Measurements from ENCODE around the gene ZNF236. TPM values are rescaled to one million over a fixed set of nuclear protein-coding genes. Genes with fewer than 3 reads are reported as not detected.
A peak's percentile ranks its signal among the peaks of the same experiment; 100 is the strongest.

The ZNF236 gene
- polyA plus RNA-seq, 4 donors: 9.7 to 12.8 (median 10.8) TPM

DNA sequence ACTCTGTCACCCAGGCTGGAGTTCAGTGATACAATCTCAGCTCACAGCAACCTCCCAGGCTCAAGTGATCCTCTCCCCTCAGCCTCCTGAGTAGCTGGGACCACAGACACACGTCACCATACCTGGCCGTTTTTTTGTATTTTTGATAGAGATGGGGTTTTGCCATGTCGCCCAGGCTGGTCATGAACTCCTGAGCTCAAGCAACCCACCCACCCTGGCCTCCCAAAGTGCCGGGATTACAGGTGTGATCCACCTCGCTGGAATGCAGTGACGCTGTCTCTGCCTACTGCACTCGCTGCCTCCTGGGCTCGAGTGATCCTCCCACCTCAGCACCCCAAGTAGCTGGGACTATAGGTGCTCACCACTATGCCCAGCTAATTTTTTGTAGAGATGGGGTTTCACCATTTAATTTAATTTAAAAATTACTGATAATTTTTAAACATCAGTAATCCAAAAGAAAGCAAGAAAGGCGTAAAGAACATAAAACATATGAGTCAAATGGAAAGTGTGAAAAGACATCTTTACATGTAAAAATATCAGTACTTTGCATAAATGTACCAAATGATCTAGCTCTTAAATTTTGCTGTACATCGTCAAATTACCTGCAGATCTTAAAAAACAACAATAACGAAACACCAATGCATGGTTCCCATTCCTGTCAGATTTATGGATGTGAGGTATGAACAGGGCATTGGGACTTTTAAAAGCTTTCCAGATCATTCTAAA, 2.8 kb upstream of the ZNF236 start:
- no peak for DNase-seq (ENCODE audit: low read depth in 4 of 4, low spot score in 3 of 4)

DNA sequence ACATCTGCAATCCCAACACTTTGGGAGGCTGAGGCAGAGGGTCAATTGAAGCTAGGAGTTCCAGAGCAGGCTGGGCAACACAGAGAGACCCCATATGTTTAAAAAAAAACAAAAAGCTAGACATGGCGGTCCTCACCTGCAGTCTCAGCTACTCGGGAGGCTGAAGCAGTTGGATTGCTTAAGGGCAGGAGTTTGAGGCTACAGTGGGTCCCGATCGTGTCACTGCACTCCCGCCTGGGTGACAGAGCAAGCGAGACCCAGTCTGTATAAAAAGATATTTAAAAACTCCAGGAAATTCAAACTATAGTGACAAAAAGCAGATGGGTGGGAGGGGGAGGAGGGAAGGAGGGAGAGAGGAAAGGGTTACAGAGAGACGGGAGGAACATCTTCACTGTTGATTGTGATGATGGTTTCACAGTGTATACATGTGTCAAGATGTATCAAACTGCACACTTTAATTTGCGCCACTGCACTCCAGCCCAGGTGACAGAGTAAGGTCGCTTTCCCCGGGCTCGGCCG, 942 bp upstream of the ZNF236 start:
- DNase-seq (ENCODE audit: low read depth in 4 of 4, low spot score in 3 of 4): no peak

DNA sequence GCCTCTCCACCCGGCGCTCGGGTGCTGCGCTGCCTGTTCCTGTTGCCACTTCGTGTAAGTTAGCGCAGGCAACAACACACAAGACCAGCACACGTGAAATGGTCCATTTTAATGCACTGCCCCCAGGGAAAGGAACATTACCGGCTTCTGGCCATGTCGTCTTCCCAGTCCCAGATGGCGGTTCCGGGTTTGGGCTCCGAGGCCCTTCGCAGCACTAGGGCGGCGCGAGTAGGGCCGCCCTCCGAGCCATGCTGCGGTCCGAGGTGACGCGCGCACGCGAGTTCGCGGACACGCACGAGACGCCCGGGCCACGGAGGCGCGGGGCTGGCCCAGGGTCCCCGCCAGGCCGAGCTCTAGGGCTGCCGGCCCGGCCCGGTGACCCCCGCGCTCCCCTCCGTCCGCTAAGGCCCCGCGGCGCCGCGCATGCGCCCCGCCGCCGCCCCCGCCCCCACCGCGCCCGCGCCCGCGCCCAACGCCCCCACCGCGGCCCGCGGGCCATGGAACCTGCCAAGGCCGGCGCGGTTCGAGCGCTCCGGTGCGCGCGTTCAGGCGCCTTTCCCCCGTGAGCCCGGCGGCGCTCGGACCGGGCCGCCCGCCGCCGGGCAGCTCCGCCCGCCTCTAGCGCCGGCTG, 367 bp upstream of the ZNF236 start:
- DNase-seq (ENCODE audit: low read depth in 4 of 4, low spot score in 3 of 4): peak in 1 of 4 donors; percentile 39

DNA sequence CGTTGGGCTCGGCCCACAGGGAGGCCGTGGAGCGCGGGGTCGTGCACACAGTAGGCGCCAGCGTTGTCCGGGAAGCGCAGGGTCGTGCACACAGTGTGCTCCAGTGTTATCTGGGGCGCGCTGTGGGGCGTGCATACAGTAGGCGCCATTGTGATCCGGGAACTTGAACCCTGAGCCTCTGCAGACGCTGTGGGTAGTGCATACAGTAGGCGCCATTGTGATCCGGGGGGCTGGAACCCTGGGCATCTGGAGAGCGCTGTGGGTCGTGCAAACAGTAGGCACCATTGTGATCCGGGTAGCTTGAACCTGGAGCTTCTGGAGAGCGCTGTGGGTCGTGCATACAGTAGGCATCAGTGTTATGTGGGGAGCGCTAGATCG, 793 bp downstream of the ZNF236 start:
- no peak for DNase-seq (ENCODE audit: low read depth in 4 of 4, low spot score in 3 of 4)

DNA sequence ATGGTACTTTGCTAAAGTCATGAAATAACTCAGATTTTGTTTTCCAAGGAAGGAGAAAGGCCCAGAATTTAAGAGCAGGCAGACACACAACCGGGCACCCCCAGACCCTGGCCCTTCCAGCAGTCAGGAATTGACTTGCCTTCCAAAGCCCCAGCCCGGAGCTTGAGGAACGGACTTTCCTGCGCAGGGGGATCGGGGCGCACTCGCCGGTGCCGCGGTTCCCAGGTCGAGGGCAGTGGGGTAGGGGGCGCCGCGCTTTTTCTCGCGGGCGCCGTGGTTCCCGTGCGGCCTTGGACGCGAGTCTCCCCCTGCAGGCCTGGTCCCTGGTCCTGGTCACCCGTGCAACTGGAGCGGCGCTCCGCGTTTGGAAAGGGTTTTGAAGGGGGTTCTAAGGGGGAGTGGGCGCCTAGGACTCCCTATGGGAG, 1.2 kb downstream of the ZNF236 start:
- DNase-seq (ENCODE audit: low read depth in 4 of 4, low spot score in 3 of 4): peak in 1 of 4 donors; percentile 30

DNA sequence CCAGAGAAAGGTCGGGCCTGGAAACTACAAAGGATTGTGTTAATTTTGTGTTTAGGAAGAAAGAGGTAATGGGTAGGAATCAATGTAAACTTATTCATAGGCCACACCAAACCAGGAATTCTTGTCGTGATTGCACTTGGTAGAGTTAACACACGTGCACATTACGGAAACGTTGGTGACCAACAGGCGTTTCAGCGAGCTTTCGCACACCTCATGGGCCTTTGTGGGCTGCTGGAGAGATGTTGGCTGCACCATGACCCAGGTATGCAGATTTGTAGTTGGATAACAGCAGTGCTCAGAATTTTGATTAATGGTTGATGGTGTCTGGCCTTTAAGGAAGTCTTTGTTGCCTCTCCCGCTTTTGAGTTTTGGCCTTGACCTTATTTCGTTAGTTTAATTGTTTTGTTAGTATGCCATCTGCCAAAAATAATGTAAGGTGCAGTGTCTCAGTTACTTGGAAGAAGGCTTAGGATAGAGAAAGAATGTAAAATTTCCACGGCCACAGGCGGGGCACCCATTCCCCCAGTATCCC, 1.9 kb downstream of the ZNF236 start:
- DNase-seq (ENCODE audit: low read depth in 4 of 4, low spot score in 3 of 4): no peak

DNA sequence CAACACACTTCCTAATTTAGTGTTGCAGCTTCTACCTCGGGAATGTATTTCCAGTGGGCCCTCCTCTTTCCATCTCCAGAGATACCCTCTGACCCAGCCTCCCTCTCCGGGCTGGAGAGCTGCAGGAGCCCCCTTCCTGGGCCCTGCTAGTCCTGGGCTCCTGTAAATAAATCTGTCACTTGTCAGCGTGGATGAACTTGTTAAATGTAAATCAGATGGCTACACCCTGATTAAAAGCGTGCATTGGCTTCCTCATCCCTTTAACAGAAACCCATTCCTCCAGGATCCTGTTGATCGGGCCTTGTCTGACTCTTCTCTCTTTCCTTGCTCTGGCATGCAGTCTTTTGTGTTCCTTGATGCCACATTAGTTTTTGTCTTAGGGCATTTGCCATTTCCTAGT, 2.4 kb downstream of the ZNF236 start:
- no peak for DNase-seq (ENCODE audit: low read depth in 4 of 4, low spot score in 3 of 4)

DNA sequence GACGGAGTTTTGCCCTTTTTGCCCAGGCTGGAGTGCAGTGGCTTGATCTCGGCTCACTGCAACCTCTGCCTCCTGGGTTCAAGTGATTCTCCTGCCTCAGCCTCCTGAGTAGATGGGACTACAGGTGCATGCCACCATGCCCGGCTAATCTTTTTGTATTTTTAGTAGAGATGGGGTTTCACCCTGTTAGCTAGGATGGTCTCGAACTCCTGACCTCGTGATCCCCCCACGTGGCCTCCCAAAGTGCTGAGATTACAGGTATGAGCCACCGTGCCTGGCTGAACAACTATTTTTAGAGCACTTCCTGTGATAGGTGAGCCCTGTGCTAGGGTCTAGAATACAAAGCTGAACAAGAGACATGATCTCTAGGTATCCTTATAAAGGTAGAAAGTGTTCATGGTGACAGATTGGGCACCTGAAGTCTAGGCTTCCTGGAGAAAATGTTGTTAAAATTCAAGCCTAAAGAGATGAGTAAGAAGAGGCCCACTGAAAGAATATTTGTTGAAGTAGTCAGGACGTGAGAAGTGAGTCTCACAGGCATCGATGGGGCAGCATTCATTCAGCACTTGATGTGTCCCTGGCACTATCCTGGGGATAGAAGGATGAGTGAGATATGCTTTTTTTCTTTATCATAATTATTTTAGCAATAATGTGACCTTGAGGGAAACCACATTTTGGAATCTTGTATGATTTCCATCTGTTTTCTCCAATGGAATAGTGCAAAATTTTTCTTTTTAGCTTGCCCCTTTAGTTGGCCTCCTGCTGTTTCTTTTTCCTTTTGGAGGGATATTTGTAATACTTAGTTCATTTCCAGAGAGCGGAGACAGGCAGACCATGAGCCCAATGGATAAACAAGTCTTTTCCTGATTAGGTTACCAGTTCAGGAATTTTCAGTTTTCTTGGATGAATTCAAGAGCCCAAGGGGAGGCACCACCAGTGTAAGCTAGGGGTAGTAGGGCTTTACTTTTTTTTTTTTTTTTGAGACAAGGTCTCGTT, 5.1 kb downstream of the ZNF236 start:
- DNase-seq (ENCODE audit: low read depth in 4 of 4, low spot score in 3 of 4): no peak

DNA sequence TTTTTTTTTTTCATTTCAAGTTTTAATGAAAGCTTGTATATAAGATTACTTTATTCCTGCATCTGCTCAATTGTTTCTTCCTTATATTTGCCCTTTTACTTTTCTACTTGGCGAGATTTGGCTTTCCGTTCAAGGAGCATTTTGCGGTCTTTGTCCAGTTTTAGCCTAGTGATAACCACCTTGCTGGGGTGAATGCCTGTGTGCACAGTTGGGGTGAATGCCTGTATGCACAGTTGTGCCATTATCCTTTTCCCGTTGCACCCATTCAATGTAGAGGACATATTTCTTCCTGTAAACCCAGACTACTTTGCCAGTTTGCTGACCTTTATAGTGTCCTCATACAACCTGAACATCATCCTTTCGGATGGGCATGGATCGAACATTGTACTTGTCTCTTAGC, 12.0 kb downstream of the ZNF236 start:
- no peak for DNase-seq (ENCODE audit: low read depth in 4 of 4, low spot score in 3 of 4)

DNA sequence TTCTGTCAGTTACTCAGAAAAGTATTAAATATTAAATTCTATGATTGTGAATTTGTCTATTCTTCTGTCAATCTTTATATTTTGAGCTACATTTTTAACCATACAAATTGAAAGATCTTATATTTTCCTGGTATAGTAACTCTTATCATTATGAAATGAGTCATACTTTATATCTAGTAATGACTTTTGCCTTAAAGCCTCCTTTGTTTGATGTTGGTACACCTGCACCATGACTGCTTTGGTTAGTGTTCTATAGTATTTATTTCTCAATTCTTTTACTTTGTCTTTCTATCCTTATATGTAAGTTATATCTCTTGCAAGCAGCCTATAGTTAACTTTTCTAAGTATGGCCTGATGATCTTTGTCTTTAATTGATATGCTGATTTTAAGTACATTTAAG, 13.0 kb downstream of the ZNF236 start:
- no peak for DNase-seq (ENCODE audit: low read depth in 4 of 4, low spot score in 3 of 4)

DNA sequence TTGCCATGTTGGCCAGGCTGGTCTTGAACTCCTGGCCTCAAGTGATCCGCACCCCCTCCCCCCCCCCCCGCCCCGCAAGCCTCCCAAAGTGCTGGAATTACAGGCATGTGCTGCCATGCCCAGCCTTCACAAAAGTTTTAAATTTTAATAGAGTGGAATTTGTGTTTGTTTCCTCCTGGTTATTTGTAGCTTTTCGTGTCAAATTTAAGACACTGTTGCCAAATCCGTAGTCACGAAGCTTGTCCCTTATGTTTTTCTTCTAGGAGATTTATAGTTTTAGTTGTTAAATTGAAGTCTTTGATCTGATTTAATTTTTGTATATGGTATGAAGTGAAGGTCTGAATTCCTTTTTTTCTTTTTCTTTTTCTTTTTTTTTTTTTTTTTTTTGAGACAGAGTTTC, 14.7 kb downstream of the ZNF236 start:
- no peak for DNase-seq (ENCODE audit: low read depth in 4 of 4, low spot score in 3 of 4)

DNA sequence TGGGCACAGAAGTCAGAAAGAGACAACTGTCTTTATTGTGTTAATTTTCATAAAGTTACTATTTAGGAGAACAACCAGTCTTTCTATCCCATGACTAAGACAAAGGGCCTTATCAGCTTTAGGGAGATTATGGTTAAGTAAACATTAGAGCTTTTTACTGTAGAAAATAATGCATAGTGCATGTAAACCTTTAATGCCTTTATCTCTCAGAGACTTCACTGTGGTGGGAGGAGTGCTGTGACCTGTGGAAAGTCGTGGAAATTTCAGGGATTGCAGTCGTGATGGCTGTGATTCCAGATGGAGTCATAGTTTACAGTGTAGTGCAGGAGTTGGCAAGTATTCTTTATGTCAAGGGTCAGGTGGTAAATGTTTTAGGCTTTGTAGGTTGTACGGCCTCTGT, 15.8 kb downstream of the ZNF236 start:
- no peak for DNase-seq (ENCODE audit: low read depth in 4 of 4, low spot score in 3 of 4)

DNA sequence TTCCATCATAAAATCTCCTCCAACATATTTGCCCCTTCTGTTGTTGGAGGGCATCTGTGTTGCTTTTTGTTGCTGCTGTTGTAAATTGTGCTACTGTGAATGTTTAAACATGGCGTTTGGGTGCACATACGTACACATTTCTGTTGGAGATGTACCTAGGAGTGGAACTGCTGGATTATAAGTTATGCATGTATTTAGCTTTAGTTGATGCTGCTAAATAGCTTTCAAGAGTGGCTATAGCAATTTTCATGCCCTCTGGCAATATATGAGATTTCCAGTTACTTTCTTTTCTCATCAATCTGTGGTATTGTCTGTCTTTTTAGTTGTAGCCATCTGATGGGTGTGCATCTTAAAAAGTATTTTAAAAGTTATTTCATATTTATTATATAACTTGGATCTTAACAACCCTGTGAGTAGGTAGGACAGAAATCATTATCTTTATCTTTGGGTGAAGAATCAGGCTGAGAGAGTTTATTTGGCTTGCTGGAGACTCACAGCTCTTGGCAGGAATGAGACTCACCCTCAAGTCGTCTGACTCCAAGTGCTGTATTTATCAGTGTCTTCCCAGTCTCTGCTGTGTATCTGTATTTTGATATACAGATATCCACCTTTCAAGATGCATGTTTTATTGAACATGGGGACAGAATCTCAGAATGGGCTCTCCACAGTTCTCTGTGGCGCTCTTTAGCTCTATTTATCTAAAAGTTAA, 16.9 kb downstream of the ZNF236 start:
- no peak for DNase-seq (ENCODE audit: low read depth in 4 of 4, low spot score in 3 of 4)

DNA sequence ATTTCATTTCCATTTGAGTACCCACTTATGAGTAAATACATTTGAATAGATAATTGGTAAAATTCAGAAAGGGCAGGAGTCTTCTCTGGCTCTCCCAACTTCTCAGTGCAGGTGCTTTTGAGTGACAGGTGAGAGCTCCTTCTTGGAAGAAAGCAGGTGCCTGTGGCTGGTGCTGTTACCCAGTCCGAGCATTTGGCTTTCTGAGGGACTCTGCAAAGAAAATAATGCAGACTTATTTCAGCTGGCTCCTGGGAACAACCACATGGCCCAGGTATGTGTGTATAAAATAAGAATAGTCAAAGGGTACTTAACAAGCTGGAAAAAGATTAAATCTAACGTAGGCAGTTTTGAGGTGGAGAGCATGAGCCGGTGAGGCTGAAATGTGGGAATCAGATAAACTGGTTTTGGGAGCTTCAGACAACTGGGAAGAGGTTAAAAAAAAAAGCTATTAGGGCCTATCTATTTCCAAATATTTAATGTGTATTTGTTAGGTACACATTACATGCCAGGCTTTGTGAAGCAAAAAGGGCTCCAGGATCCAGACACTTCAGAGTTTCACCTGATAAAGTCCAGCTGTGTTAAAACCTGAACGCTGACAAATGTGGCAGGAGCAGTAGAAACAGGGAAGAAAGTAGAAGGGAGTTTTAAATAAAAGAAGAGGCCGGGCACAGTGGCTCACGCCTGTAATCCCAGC, 20.6 kb downstream of the ZNF236 start:
- DNase-seq (ENCODE audit: low read depth in 4 of 4, low spot score in 3 of 4): no peak

DNA sequence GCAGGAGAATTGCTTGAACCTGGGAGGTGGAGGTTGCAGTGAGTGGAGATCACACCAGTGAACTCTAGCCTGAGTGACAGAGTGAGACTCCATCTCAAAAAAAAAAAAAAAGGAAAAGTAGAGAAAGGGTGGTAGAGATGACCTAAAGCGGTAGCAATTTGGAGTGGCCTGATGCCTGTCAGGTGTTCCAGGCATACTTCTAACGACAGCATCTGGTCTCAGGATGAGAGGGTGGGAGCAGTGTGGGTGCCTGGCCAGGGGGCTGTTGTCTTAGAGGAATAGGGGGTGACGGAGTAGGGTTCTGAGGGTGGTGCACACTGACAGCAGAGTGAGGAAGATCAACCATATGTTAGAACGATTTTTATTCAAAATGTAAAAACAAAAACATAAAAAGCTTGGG, 21.8 kb downstream of the ZNF236 start:
- DNase-seq (ENCODE audit: low read depth in 4 of 4, low spot score in 3 of 4): no peak

DNA sequence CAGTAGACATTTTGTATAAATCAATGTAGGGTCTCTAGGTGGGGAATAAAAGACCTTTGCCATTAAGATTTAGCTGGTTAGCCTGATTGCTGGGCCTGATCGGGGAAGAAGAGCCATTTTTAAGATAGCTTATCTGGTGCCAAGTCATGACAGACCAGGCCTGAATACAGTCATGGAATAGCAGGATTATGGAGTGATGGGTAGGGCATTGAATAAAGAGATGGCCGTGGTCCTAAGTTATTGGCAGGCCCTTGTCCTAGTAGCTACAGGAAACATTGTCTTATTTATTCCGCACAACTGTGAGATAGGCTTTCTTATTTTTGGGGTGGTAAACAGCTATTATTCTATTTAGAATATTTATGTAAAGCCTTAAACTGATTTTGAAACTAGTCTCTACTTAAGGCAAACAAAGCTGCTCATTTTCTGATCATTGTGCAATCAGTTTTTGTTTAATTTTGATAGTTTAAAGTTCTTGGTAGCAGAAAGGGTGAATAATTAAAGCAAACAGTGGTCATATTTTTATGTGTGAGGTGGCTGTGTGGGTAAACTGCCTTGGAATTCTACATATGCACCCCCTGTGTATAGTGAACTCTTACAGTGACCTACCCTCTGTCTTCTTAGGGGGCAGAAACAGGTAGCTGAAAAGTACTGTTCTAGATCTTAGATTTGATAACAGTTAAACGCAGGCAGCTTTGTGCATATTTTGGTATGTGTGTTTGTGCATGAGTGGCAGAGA, 22.6 kb downstream of the ZNF236 start:
- no peak for DNase-seq (ENCODE audit: low read depth in 4 of 4, low spot score in 3 of 4)

DNA sequence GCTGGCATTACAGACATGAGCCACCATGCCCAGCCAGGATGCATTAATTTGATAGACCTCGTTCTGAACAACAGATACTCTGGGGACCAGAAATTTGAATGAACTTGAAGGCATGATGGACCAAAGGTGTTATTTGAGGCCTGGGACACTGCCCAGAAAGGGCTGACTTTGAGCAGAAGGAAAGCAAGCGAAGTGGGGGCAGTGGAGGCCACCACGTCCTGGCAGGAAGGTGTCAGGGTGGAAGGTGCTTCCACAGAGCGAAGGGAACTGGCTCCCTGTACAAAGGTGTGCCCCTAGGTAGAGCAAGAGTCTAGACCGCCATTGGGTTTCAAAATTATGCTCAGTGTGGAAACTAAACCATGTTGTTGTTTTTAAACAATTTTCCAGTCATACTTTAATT, 23.9 kb downstream of the ZNF236 start:
- no peak for DNase-seq (ENCODE audit: low read depth in 4 of 4, low spot score in 3 of 4)

DNA sequence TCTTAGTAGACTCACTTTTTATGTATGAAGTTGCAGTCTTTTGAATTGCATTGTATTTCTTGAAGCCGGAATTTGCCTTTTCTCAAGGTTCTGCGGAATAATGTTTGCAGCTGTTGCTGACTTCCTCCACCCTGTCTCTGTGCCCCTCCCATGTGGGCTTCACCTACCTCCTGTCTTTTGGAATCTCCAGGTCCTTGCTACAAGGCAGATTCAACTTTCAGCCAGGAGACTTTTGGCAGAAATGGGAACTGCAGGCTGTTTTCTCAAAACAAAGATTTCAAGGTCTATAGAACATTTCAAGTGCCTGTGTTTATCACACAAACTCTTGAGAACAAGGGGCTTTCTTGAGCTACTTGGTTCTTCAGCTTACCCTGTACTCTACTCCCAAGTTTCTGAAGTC, 25.6 kb downstream of the ZNF236 start:
- no peak for DNase-seq (ENCODE audit: low read depth in 4 of 4, low spot score in 3 of 4)

DNA sequence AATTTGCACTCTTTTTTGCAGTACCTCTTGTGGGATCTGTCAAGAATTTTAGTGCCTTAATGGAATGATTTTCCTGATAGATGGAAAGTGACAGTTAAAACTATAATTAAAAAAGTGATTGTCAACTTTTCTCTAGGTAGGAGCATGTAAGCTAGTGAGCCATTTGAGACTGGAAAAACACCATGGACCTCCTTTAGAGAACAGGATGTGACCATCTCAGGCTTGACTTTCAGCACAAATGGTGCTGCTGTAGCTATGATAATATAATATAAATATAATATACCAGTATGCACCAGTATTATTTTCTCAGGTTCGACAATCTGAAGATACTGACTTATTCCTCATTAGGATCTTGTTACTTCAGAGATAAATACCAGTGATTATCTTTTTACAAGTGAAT, 27.8 kb downstream of the ZNF236 start:
- no peak for DNase-seq (ENCODE audit: low read depth in 4 of 4, low spot score in 3 of 4)
